B cell (primary cell): ENCODE results near the gene VWA8. TPM values are rescaled to one million over a fixed set of nuclear protein-coding genes. Genes with fewer than 3 reads are reported as not detected.

ENCODE experiments used
- ATAC-seq: fragments of 200-7000 bp; cut with Tn5 transposase; one replicate; pipeline ENCODE4 v1.10.0; 2021; ENCODE audit warnings: low read depth, mild to moderate bottlenecking, moderate number of reproducible peaks, moderate library complexity
- CTCF ChIA-PET: fragments of 350-600 bp; sonication (Branson Sonifier 250); formaldehyde crosslinking; loops from one replicate; lab custom pipeline; 2021; ENCODE audit warnings: antibody characterized with exemption, inconsistent platforms; lab: Charles Lee
- POLR2A ChIA-PET: fragments of 350-600 bp; sonication (Branson Sonifier 250); formaldehyde crosslinking; loops from one replicate; lab custom pipeline; 2021; ENCODE audit warnings: antibody characterized with exemption; lab: Charles Lee
- DNase-seq: peaks from one replicate; pipeline ENCODE4 v3.0.0; 2013
- H2AFZ ChIP-seq: 2 replicates; pipeline ENCODE4 v1.6.1; 2012; ENCODE audit warnings: mild to moderate bottlenecking, low read depth, low read length; ENCODE audit not compliant: insufficient read depth, poor library complexity, severe bottlenecking
- H3K27ac ChIP-seq, 2 donors: 1 replicate in 1 of 2; 2 replicates in 1 of 2; pipeline ENCODE4 v1.5.1; 2012 to 2013; ENCODE audit warnings: low read length in 2 of 2, mild to moderate bottlenecking in 2 of 2, moderate library complexity in 1 of 2
- H3K27me3 ChIP-seq, 4 experiments: fragments of 200-600 bp in 1 of 4; sonication (generic) in 1 of 4; replicated peaks in 1 of 4; 1 replicate in 2 of 4; 2 replicates in 2 of 4; pipeline versions ENCODE4 v1.6.1 to v1.7.0; 2013 to 2016; ENCODE audit warnings: low read length in 3 of 4, mild to moderate bottlenecking in 2 of 4, mixed read lengths in 1 of 4, moderate library complexity in 1 of 4; ENCODE audit not compliant: insufficient read depth in 4 of 4, control insufficient read depth in 3 of 4; ENCODE audit errors: control extremely low read depth in 1 of 4
- H3K36me3 ChIP-seq, 2 experiments: replicated peaks in 1 of 2; 1 replicate in 1 of 2; 2 replicates in 1 of 2; pipeline versions ENCODE4 v1.6.1 to v1.7.1; 2013; ENCODE audit warnings: low read length in 1 of 2; ENCODE audit not compliant: insufficient read depth in 2 of 2, control insufficient read depth in 1 of 2; ENCODE audit errors: control extremely low read depth in 1 of 2, extremely low read depth in 1 of 2
- H3K4me1 ChIP-seq, 2 donors: fragments of 200-600 bp in 1 of 2; sonication (generic) in 1 of 2; 1 replicate in 1 of 2; 2 replicates in 1 of 2; pipeline versions ENCODE4 v1.5.1 to v1.6.1; 2013 to 2017; ENCODE audit warnings: low read length in 2 of 2; ENCODE audit not compliant: control insufficient read depth in 2 of 2, insufficient read depth in 2 of 2
- H3K4me2 ChIP-seq: replicated peaks from 2 replicates; pipeline ENCODE3; 2012; ENCODE audit warnings: mild to moderate bottlenecking, low read depth, low read length; ENCODE audit not compliant: poor library complexity, severe bottlenecking
- H3K4me3 ChIP-seq, 5 experiments: fragments of 200-600 bp in 1 of 5; sonication (generic) in 1 of 5; 1 replicate in 3 of 5; 2 replicates in 2 of 5; pipeline versions ENCODE4 v1.5.1 to v1.7.0; 2011 to 2016; ENCODE audit warnings: low read length in 4 of 5, mild to moderate bottlenecking in 4 of 5, low read depth in 2 of 5, control low read depth in 1 of 5, moderate library complexity in 1 of 5; ENCODE audit not compliant: insufficient read depth in 1 of 5; ENCODE audit errors: control extremely low read depth in 1 of 5, extremely low read depth in 1 of 5
- H3K79me2 ChIP-seq: fragments of 200-600 bp; sonication (generic); one replicate; pipeline ENCODE4 v1.6.0; 2016; ENCODE audit warnings: low read length; ENCODE audit not compliant: control insufficient read depth, insufficient read depth
- H3K9ac ChIP-seq: fragments of 200-600 bp; sonication (generic); 2 replicates; pipeline ENCODE4 v1.6.1; 2017; ENCODE audit warnings: mild to moderate bottlenecking, low read length, moderate library complexity
- H3K9me3 ChIP-seq, 3 donors: one replicate each; pipeline versions ENCODE4 v1.6.1 to v1.7.1; 2013; ENCODE audit warnings: low read length in 2 of 3; ENCODE audit not compliant: control insufficient read depth in 2 of 3, insufficient read depth in 1 of 3; ENCODE audit errors: control extremely low read depth in 1 of 3
- H4K20me1 ChIP-seq: 2 replicates; pipeline ENCODE4 v1.6.0; 2012; ENCODE audit warnings: mild to moderate bottlenecking, low read length; ENCODE audit not compliant: insufficient read depth, control insufficient read depth, poor library complexity, severe bottlenecking
- H3K27ac Mint-ChIP-seq: one replicate; pipeline ENCODE4 v1.8.0; 2021; ENCODE audit warnings: mixed read lengths
- H3K27me3 Mint-ChIP-seq: one replicate; pipeline ENCODE4 v1.8.0; 2021; ENCODE audit warnings: mixed read lengths
- H3K4me1 Mint-ChIP-seq: one replicate; pipeline ENCODE4 v1.8.0; 2021; ENCODE audit warnings: mixed read lengths
- H3K4me3 Mint-ChIP-seq: one replicate; pipeline ENCODE4 v1.8.0; 2021; ENCODE audit warnings: mixed read lengths
- H3K9me3 Mint-ChIP-seq: one replicate; pipeline ENCODE4 v1.8.0; 2022; ENCODE audit warnings: mixed read lengths; ENCODE audit not compliant: insufficient read depth
- EZH2 ChIP-seq: IDR thresholded peaks from 2 replicates; pipeline ENCODE4 v1.6.1; 2012; ENCODE audit warnings: borderline replicate concordance, low read depth, mild to moderate bottlenecking, moderate library complexity, low read length; ENCODE audit not compliant: insufficient read depth, poor library complexity, severe bottlenecking
- WGBS: methylation state at CpG from one replicate; pipeline ENCODE4 v1.1.5; 2013; ENCODE audit warnings: missing lambda C conversion rate; ENCODE audit not compliant: insufficient coverage; 5-methylcytosine and 5-hydroxymethylcytosine counted together
- intact Hi-C: fragments of 100-400 bp; cut with micrococcal nuclease; formaldehyde crosslinking; loops from one replicate; pipeline ENCODE4 v1.10.0; 2022
- polyA plus RNA-seq: library from polyadenylated mRNA; depleted of rRNA; stranded (reverse); fragments of >200 nt; gene quantifications from 2 replicates; pipeline ENCODE4 v1.2.3, GENCODE V29; 2012
- total RNA-seq, 2 donors: library from RNA; stranded (reverse); fragments of 120-200 nt in 1 of 2; gene quantifications; 1 replicate in 1 of 2; 2 replicates in 1 of 2; pipeline versions ENCODE4 v1.2.3 to v1.2.4, GENCODE V29; 2013 to 2022
- TF ChIP-seq, protein P1 (sequence below): fragments of 200-600 bp; IDR thresholded peaks from one replicate; pipeline ENCODE4 v1.8.0; 2022; ENCODE audit warnings: antibody characterized with exemption, mild to moderate bottlenecking

VWA8 gene
- total and polyA plus RNA-seq, 2 donors (not counting 1 experiment from before 2014, with no cell fraction given): 6.0 to 19.7 TPM

GRCh38 chr13:41549491-41549890, 411.4 kb downstream of the VWA8 start:
- intact Hi-C loops: no loop called here
- H3K79me2 ChIP-seq: no peaks in the 10 kb centered on the region
- Mint-ChIP-seq H3K27ac (no peak overlapping the region), H3K27me3 (no peaks in the 10 kb centered on the region), H3K9me3 (no peaks in the 10 kb centered on the region), H3K4me1 (peaks cover 5% of the 10 kb centered on the region), H3K4me3 (no peak overlapping the region)
- 98% methylated on average over 6 of the region's 10 CpGs for WGBS
- no peak overlapping the region for H2AFZ ChIP-seq
- H3K27me3 ChIP-seq: no peaks in the 10 kb centered on the region
- H3K36me3 ChIP-seq: no peaks in the 10 kb centered on the region
- no peak for ATAC-seq
- no peak overlapping the region for H3K4me2 ChIP-seq
- H3K9me3 ChIP-seq: no peaks in the 10 kb centered on the region
- no peak overlapping the region for H3K27ac ChIP-seq
- H3K4me3 ChIP-seq: no peak overlapping the region
- no peaks in the 10 kb centered on the region for H4K20me1 ChIP-seq
- DNase-seq: no peak
- no peak overlapping the region for H3K9ac ChIP-seq
- ChIA-PET POLR2A (no interaction called here), CTCF (interaction anchor here (1.2 kb wide), 1 partner anchor 137 kb away, joined by 3 read pairs; no protein-coding TSS in a partner anchor)
- H3K4me1 ChIP-seq: peaks cover 0 to 5% of the 10 kb centered on the region in 2 donors
- TF ChIP-seq, protein P1, sequence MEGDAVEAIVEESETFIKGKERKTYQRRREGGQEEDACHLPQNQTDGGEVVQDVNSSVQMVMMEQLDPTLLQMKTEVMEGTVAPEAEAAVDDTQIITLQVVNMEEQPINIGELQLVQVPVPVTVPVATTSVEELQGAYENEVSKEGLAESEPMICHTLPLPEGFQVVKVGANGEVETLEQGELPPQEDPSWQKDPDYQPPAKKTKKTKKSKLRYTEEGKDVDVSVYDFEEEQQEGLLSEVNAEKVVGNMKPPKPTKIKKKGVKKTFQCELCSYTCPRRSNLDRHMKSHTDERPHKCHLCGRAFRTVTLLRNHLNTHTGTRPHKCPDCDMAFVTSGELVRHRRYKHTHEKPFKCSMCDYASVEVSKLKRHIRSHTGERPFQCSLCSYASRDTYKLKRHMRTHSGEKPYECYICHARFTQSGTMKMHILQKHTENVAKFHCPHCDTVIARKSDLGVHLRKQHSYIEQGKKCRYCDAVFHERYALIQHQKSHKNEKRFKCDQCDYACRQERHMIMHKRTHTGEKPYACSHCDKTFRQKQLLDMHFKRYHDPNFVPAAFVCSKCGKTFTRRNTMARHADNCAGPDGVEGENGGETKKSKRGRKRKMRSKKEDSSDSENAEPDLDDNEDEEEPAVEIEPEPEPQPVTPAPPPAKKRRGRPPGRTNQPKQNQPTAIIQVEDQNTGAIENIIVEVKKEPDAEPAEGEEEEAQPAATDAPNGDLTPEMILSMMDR: no peak
- no peak for TF ChIP-seq EZH2

DNA sequence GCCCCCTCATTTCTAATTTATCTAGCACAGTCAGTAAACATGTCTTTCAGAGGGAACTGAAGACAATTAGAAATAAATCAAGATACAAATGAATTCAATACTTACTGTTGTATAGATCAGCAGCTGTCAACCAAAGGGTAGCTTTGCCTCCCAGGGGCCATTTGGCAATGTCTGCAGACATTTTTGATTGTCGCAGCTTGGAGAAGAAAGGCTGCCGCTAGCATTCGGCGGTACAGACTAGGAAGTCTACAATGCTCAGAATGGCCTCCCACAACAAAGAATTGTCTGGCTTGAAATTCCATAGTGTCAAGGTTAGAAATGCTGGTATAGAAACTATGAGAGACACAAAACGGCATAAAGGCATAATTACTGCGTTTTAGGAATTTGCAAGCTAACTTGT, 412.0 kb downstream of the VWA8 start:
- WGBS: 96% methylated on average over 4 of the region's 6 CpGs
- Histone ChIP-seq H3K4me2 (no peak overlapping the region), H3K4me1 (no peaks in the 10 kb centered on the region), H2AFZ (no peak overlapping the region), H3K4me3 (no peak overlapping the region), H3K27ac (no peak overlapping the region), H4K20me1 (no peaks in the 10 kb centered on the region), H3K27me3 (no peaks in the 10 kb centered on the region), H3K9ac (no peak overlapping the region), H3K9me3 (no peaks in the 10 kb centered on the region), H3K36me3 (no peaks in the 10 kb centered on the region), H3K79me2 (no peaks in the 10 kb centered on the region)
- H3K27ac Mint-ChIP-seq: no peak overlapping the region
- H3K4me3 Mint-ChIP-seq: no peak overlapping the region
- TF ChIP-seq EZH2: no peak
- TF ChIP-seq, protein P1: no peak
- DNase-seq (no peak), ATAC-seq (no peak)
- H3K9me3 Mint-ChIP-seq: no peaks in the 10 kb centered on the region
- ChIA-PET POLR2A (no interaction called here), CTCF (interaction anchor here (1.2 kb wide), 1 partner anchor 136 kb away, joined by 3 read pairs; no protein-coding TSS in a partner anchor)
- H3K4me1 Mint-ChIP-seq: no peaks in the 10 kb centered on the region
- H3K27me3 Mint-ChIP-seq: no peaks in the 10 kb centered on the region
- intact Hi-C loops: no loop called here
